GM19372 (cell line): ENCODE results near the gene SIPA1L3.

Experiments used
- ATAC-seq: cut with Tn5 transposase; IDR thresholded peaks from one replicate; pipeline ENCODE4 v1.9.1; 2021; ENCODE audit warnings: mild to moderate bottlenecking, low read depth, moderate library complexity; ENCODE audit not compliant: unreplicated experiment

Gene SIPA1L3

GRCh38 chr19:37970699-37971098, 63.7 kb downstream of the SIPA1L3 start:
- no peak for ATAC-seq

GRCh38 chr19:37972803-37973202, 65.8 kb downstream of the SIPA1L3 start:
- ATAC-seq, result no peak

- ATAC-seq, result no peak
These were observed 66.7 kb downstream of the SIPA1L3 start for GRCh38 chr19:37973666-37974065.

GRCh38 chr19:37975071-37975470, 68.1 kb downstream of the SIPA1L3 start:
- no peak for ATAC-seq

- no peak for ATAC-seq
These were observed 68.8 kb downstream of the SIPA1L3 start for GRCh38 chr19:37975596-37976515.

- ATAC-seq, result no peak
These were observed 70.4 kb downstream of the SIPA1L3 start for GRCh38 chr19:37977391-37977790.

GRCh38 chr19:37977992-37978391, 71.0 kb downstream of the SIPA1L3 start:
- no peak for ATAC-seq

- peak; percentile 42 for ATAC-seq
These were observed 72.6 kb downstream of the SIPA1L3 start for GRCh38 chr19:37979547-37980082.

- ATAC-seq, result no peak
These were observed 73.6 kb downstream of the SIPA1L3 start for GRCh38 chr19:37980419-37981170.

- ATAC-seq, result no peak
These were observed 74.9 kb downstream of the SIPA1L3 start for GRCh38 chr19:37981785-37982475.

- no peak for ATAC-seq
These were observed 75.6 kb downstream of the SIPA1L3 start for GRCh38 chr19:37982655-37983054.

GRCh38 chr19:37983153-37983552, 76.1 kb downstream of the SIPA1L3 start:
- ATAC-seq, result no peak

GRCh38 chr19:37983916-37984315, 76.9 kb downstream of the SIPA1L3 start:
- no peak for ATAC-seq

- no peak for ATAC-seq
These were observed 79.2 kb downstream of the SIPA1L3 start for GRCh38 chr19:37986048-37986750.

GRCh38 chr19:37987356-37988332, 80.6 kb downstream of the SIPA1L3 start:
- ATAC-seq, result no peak

GRCh38 chr19:37988758-37989635, 82.0 kb downstream of the SIPA1L3 start:
- no peak for ATAC-seq

GRCh38 chr19:37989855-37990254, 82.8 kb downstream of the SIPA1L3 start:
- ATAC-seq, result no peak

GRCh38 chr19:37990362-37990761, 83.4 kb downstream of the SIPA1L3 start:
- no peak for ATAC-seq
